Measurements from ENCODE around the gene VPS41. TPM values are rescaled to one million over a fixed set of nuclear protein-coding genes. Genes with fewer than 3 reads are reported as not detected.

VPS41 gene
- total and polyA plus RNA-seq, 12 donors, result 12.7 to 133 (median 59.8) TPM

DNA sequence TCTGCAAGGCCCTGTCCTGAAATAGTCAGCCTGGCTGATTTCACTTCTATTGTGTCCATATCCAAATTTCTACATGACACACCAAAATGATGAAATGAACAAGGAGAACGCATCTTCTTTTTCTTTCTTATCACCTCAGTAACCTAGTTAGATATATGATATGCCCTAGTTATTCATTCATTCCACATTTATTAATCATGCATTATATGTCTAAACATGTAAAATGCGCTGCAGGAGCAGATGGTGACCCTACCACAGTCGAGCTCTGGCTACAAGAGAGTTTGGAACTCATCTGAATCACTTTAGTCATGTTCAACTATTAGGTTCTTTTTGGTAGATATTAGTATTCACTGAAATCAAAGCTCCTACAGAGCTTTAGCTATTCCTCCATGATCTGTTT, 31.8 kb upstream of the VPS41 start:
- WGBS, 4 donors, result 86 to 94% (median 89%) methylated on average over 3 of the region's 3 CpGs
- intact Hi-C loops (cut with DNase I), result no loop called here
- H3K36me3 ChIP-seq (replicated peaks in 1 of 2), result no peaks in the 10 kb centered on the region

DNA sequence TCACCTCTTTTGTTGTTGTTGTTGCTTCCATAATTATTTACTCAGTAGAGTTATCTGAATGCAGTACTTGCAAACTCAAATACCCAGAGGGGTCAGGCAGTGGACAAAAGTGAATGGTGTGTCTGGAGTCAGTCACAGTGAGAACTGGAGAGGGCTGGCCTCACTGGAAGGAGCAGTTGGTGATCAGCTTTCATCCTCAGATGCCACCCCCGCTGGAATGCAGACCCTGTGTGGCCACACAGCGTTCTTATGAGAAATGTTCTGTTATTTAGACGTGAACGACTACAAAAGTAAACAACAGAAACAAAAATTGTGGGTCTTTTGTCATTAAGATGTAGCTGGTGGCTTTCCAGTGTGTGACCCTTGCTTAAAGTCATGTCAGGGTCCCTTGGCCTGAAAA, 29.6 kb upstream of the VPS41 start:
- intact Hi-C loops (cut with DNase I), result loop anchor here (10.0 kb wide), 2 partner anchors 144 to 526 kb away; no protein-coding TSS in a partner anchor
- H3K27ac ChIP-seq, result no peak overlapping the region
- H3K4me3 ChIP-seq, result no peak overlapping the region
- no peaks in the 10 kb centered on the region for H3K9me3 ChIP-seq (replicated peaks in 1 of 3)
- no peaks in the 10 kb centered on the region for H3K4me1 ChIP-seq (replicated peaks in 1 of 2)
- TF ChIP-seq POLR2A (IDR thresholded peaks at IDR 0.05), result no peak
- TF ChIP-seq, protein P1, sequence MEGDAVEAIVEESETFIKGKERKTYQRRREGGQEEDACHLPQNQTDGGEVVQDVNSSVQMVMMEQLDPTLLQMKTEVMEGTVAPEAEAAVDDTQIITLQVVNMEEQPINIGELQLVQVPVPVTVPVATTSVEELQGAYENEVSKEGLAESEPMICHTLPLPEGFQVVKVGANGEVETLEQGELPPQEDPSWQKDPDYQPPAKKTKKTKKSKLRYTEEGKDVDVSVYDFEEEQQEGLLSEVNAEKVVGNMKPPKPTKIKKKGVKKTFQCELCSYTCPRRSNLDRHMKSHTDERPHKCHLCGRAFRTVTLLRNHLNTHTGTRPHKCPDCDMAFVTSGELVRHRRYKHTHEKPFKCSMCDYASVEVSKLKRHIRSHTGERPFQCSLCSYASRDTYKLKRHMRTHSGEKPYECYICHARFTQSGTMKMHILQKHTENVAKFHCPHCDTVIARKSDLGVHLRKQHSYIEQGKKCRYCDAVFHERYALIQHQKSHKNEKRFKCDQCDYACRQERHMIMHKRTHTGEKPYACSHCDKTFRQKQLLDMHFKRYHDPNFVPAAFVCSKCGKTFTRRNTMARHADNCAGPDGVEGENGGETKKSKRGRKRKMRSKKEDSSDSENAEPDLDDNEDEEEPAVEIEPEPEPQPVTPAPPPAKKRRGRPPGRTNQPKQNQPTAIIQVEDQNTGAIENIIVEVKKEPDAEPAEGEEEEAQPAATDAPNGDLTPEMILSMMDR (IDR thresholded peaks at IDR 0.05), result no peak
- no peaks in the 10 kb centered on the region for H3K36me3 ChIP-seq (replicated peaks in 1 of 2)
- WGBS, 4 donors, result 68 to 78% (median 77%) methylated on average over 4 of the region's 4 CpGs
- peaks cover 4% of the 10 kb centered on the region for H3K27me3 ChIP-seq
- DNase-seq, result no peak

More for the DNA sequence above, 31.8 kb upstream of the VPS41 start:
- DNase-seq, result no peak
- no peaks in the 10 kb centered on the region for H3K4me1 ChIP-seq (replicated peaks in 1 of 2)
- no peak for TF ChIP-seq POLR2A (IDR thresholded peaks at IDR 0.05)
- TF ChIP-seq, protein P1 (IDR thresholded peaks at IDR 0.05), result no peak
- no peak overlapping the region for H3K27ac ChIP-seq
- peaks cover 4% of the 10 kb centered on the region for H3K27me3 ChIP-seq
- no peaks in the 10 kb centered on the region for H3K9me3 ChIP-seq (replicated peaks in 1 of 3)
- H3K4me3 ChIP-seq, result no peak overlapping the region

DNA sequence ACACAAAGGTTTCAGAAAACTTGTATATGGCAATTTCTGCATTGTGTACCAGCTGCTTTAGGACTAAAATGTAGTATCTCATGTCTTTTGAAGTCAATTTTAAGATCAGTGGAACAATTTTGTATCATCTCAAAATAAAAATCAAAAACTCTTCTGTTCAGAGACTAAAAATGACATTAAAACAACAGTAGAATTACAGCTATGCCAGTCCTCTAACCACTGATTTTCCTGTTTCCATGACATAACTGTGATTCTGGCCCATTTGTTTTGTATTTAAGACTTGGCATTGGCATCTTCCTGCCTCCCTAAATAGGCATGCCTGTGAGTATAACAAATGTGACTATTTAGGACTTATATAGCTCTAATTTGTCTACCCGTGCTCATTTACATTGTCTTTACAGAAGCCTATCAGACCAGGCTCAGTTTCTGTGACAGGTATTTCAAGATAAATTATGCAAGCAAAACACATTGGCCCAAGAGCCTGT, 29.1 kb upstream of the VPS41 start:
- H3K4me1 ChIP-seq (replicated peaks in 1 of 2), result no peaks in the 10 kb centered on the region
- intact Hi-C loops (cut with DNase I), result loop anchor here (10.0 kb wide), 2 partner anchors 143 to 527 kb away; no protein-coding TSS in a partner anchor
- H3K9me3 ChIP-seq (replicated peaks in 1 of 3), result no peaks in the 10 kb centered on the region
- WGBS, 4 donors, result 31 to 45% (median 37%) methylated on average over 1 of the region's 1 CpG
- no peak for DNase-seq
- H3K36me3 ChIP-seq (replicated peaks in 1 of 2), result no peaks in the 10 kb centered on the region
- H3K4me3 ChIP-seq, result no peak overlapping the region
- peaks cover 4% of the 10 kb centered on the region for H3K27me3 ChIP-seq
- no peak for TF ChIP-seq POLR2A (IDR thresholded peaks at IDR 0.05)
- H3K27ac ChIP-seq, result no peak overlapping the region

DNA sequence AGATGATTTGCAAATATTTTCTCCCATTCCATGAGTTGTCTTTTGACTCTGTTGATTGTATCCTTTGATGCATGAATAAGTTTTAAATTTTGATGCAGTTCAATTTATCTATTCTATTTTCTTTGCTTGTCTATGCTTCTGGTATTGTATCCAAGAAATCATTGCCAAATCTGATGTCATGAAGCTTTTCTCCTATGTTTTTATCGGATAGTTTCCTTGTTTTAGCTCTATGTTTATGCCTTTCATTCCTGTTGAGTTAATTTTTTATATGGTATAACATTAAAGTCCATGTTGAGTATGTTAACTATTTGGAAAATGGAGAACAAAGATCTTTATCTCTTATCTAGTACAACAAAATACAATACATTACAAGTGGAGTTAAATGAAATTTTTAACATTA, 27.6 kb upstream of the VPS41 start:
- no peak overlapping the region for H3K27ac ChIP-seq
- H3K4me1 ChIP-seq (replicated peaks in 1 of 2), result no peaks in the 10 kb centered on the region
- no peaks in the 10 kb centered on the region for H3K9me3 ChIP-seq (replicated peaks in 1 of 3)
- H3K27me3 ChIP-seq, result peaks cover 4% of the 10 kb centered on the region
- no peak for TF ChIP-seq POLR2A (IDR thresholded peaks at IDR 0.05)
- TF ChIP-seq, protein P1 (IDR thresholded peaks at IDR 0.05), result no peak
- H3K4me3 ChIP-seq, result no peak overlapping the region
- DNase-seq, result no peak
- no peaks in the 10 kb centered on the region for H3K36me3 ChIP-seq (replicated peaks in 1 of 2)
- intact Hi-C loops (cut with DNase I), result loop anchor here (10.0 kb wide), 2 partner anchors 142 to 528 kb away; no protein-coding TSS in a partner anchor
- WGBS, 4 donors, result 82 to 97% (median 86%) methylated on average over 1 of the region's 1 CpG

DNA sequence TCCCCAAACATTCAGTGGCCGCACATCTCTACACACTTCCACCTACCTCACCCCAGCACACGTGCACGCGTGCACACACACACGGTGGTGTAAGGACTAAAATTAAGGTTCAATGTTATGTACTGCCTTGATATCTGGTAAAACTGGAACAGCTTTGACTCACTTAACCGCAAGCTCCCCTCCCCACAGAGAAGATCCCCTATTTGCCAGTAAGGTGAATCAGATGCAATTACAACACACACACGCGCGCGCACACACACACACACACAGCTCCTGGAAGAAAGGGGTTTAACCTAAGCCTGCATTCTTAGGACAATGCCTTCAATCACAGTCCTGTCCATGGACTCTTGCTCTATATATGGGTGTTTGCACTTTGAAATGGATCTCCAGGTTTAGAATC, 25.5 kb upstream of the VPS41 start:
- 86 to 95% (median 92%) methylated on average over 10 of the region's 10 CpGs for WGBS, 4 donors
- intact Hi-C loops (cut with DNase I), result loop anchor here (10.0 kb wide), 2 partner anchors 140 to 530 kb away; no protein-coding TSS in a partner anchor

More for the DNA sequence above, 25.5 kb upstream of the VPS41 start:
- Histone ChIP-seq H3K27me3 (peaks cover 4% of the 10 kb centered on the region), H3K4me1 (replicated peaks in 1 of 2) (no peaks in the 10 kb centered on the region), H3K9me3 (replicated peaks in 1 of 3) (no peaks in the 10 kb centered on the region), H3K4me3 (no peak overlapping the region), H3K27ac (no peak overlapping the region), H3K36me3 (replicated peaks in 1 of 2) (no peaks in the 10 kb centered on the region)
- no peak for DNase-seq
- no peak for TF ChIP-seq POLR2A (IDR thresholded peaks at IDR 0.05)
- TF ChIP-seq, protein P1 (IDR thresholded peaks at IDR 0.05), result no peak
